Inflammatory macrophage treated with lipopolysaccharide for 1 hour (primary cell): ENCODE measurements around the gene MYO18B.

Experiments
- DNase-seq, 2 donors: peaks; one replicate each; pipeline ENCODE4 v3.0.0-alpha.2; 2020 to 2022

Gene MYO18B

GRCh38 chr22:25712661-25713400, 29.2 kb upstream of the MYO18B start:
- no peak for DNase-seq

- DNase-seq = no peak
These were observed 27.9 kb upstream of the MYO18B start for GRCh38 chr22:25714070-25714469.

DNA sequence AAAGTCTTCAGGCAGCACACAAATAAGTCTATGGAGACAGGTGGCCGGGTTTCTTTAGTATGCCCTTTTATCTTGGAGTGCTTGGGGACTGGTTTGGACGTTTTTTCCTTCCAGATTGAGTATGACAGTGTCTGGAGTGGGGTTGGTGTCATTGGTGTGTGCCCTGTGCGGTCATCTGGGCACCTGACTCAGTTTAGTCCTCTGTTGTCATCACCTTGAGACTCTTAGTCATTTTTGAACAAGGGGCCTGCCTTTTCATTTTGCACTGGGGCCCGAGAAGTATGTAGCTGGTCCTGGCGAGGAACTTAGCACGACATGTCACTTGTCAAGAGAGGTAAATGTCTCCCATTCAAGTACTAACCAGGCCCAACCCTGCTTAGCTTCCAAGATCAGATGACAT, 27.2 kb upstream of the MYO18B start:
- no peak for DNase-seq

- DNase-seq = no peak
These were observed 25.4 kb upstream of the MYO18B start for GRCh38 chr22:25716637-25717036.

GRCh38 chr22:25718135-25718840, 23.7 kb upstream of the MYO18B start:
- DNase-seq = no peak

DNA sequence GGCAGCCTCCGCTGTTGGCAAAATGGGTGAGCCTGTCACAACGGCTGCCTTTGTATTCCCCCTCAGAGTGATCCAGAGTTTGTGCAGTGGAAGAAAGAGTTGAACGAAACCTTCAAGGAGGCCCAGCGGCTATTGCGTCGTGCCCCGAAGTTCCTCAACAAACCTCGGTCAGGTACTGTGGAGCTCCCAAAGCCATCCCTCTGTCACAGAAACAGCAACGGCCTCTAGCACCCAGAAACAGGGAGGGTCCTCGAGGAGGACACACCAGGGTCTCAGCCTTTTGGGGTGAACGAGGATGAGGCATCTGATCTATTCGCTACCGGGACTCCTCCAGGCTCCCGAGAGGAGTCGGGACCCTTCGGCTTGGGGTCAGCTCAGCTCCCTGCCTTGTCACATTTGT, 19.8 kb upstream of the MYO18B start:
- no peak for DNase-seq

DNA sequence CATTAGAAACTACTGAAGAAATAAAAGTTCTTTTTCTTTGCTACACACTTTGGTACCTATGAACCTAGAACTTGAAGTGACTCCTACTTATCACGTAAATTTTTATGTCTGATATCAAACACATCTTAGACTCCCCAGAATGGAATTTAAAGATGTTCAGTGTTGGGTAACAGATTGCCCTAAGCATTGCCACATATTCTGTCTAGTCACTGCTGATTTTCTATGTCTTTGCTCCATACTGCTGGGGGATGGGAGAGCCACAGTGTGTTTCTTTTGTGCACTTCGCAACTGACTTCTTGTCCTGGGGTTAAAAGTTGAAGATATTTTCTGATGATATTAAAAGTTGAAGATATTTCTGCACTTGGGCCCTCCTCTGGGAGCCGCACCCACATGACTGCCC, 19.4 kb upstream of the MYO18B start:
- no peak for DNase-seq

GRCh38 chr22:25726241-25726640, 15.7 kb upstream of the MYO18B start:
- no peak for DNase-seq

- DNase-seq = no peak
These were observed 13.9 kb upstream of the MYO18B start for GRCh38 chr22:25728071-25728470.

GRCh38 chr22:25729016-25729995, 12.7 kb upstream of the MYO18B start:
- peak; percentile 8 to 32 for DNase-seq

- DNase-seq = no peak
These were observed 6.3 kb upstream of the MYO18B start for GRCh38 chr22:25735650-25736049.

- DNase-seq = no peak
These were observed 5.5 kb upstream of the MYO18B start for GRCh38 chr22:25736378-25737011.

DNA sequence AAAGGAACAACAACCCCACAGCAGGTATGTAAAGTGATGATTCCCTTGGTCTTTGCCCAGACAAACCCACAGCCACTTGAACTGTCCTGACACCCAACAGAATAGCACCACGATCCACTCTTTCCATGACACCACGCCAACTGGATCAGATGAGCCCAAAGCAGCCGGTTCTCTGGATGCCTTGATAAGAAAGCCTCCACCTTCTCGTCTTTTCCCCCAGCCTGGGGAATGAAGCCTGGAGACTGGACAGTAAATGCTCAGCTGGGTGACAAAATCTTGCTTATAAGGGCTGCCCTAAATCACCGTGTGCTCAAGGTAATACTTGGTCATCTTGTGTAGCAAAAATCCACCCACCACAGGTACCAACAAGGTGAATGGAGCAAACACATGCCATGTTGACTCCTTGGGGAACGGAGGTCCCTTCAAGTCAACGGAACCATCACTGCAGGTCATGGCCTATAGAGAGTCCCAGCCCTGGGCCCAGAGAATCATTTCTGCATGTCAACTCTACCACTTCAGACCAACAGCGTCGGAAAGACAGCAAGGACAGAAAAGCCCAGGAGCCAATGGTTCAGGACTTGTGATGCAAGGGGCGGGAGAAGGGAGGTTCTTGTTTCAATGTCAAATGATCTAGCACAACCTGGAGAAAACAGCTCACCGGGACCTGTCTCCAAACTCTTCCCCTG, 2.2 kb upstream of the MYO18B start:
- no peak for DNase-seq

- no peak for DNase-seq
These were observed 1.1 kb downstream of the MYO18B start for GRCh38 chr22:25742918-25743708.

- no peak for DNase-seq
These were observed 2.7 kb downstream of the MYO18B start for GRCh38 chr22:25744694-25745093.

DNA sequence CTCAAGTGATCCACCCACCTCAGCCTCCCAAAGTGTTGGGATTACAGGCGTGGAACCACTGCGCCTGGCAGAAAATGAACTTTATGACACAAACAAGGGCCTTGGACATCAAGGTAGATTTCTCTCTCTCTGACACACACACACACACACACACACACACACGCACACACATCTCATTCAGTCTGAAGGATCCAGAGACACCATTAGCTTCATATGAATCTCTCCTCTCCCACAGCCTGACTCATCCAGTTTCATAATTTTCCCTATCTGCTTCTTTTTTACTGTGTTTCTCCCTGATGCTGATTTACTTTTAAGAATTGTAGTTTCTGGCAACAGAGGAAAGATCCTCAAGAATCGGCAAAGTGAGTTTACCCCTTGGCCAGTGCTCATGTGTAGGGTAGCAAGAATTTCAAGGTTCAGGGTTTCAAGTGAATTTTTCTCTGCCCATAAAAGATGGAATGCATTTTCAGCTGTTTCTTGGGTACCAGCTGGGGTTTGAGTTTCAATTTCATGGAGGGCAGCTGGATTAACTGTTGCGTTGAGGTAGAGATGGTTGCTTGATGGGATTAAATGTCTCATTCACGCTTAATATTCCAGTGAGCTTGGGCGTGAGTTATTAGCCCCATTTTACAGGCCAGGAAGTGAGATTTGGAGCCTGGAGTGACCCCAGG, 3.5 kb downstream of the MYO18B start:
- DNase-seq = peak in 1 of 2 donors; percentile 24

DNA sequence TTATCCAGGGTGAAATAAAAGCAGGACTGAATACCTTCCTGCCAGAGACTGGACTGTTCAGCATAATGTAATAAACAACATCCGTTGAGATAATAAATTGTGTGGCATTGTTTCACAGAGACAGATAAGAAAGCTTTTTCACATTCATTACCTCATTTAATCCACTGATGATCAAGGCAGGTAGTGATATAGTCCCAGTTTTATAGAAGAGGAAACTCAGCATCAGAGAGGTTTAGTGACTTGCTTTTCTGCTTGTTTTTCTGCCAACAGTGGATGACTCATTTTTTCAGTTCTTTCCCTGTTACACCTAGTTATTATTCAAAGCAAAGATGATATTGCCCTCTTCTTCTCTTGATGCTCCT, 4.0 kb downstream of the MYO18B start:
- DNase-seq = no peak

- peak; percentile 75 to 86 for DNase-seq
These were observed 5.4 kb downstream of the MYO18B start for GRCh38 chr22:25747245-25747944.

DNA sequence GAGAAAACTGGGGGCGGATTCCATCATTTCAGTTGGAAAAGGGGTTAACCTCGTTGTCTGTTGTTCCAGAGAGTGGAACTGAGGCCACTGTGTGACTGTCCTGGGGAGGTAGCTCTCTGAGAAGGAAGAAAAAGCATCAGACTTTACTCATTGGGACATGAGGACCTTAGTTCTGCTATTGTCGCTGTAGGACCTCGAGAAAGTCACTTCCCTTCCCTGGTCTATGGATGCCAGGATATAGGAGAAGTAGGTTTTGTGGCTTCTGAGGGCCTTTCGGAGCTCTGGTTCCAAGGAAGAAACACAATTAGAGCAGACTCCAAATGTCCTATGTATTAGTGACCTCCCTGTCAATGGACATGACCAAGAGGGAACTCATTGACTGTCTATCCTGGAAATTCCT, 6.2 kb downstream of the MYO18B start:
- DNase-seq = peak; percentile 71

DNA sequence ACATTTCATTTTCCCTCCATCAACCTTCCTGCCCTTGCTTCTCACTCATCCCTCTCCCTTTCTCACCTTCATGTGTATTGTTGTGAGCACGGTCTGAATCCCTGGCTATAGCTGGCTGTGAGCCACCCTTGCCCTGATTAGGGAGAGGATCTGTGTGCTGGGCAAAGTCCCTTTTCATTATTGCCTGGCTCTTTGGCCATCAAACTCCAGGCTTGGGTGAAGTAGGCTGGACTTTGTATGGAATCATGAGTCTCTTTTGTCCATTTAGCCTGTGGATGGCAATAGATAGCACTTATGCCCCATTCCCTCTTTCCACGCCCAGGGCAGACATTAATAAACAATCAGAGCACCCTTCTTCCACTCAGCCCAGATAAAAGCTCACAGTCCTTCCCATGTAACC, 6.7 kb downstream of the MYO18B start:
- no peak for DNase-seq
